ENCODE measurements around the gene ALDH1B1.

The ALDH1B1 gene

GRCh38 chr9:38386319-38386895 lies 6.1 kb upstream of the ALDH1B1 start:
- H3K4me3 ChIP-seq (ENCODE audit: low read depth, low read length), result no peak overlapping the region
- TF ChIP-seq MAX (IDR thresholded peaks at IDR 0.05; ENCODE audit: low read depth, low read length) (no peak), CTCF (IDR thresholded peaks at IDR 0.05; ENCODE audit: low read depth, low read length) (no peak), MYC (IDR thresholded peaks at IDR 0.05; ENCODE audit: low read depth, low read length) (no peak), POLR2A (IDR thresholded peaks at IDR 0.05; ENCODE audit: extremely low read depth, insufficient read length) (no peak)
- no peak for DNase-seq (ENCODE audit: low read depth)

GRCh38 chr9:38387066-38387465 lies 5.4 kb upstream of the ALDH1B1 start:
- DNase-seq (ENCODE audit: low read depth), result no peak
- TF ChIP-seq MAX (IDR thresholded peaks at IDR 0.05; ENCODE audit: low read depth, low read length) (no peak), POLR2A (IDR thresholded peaks at IDR 0.05; ENCODE audit: extremely low read depth, insufficient read length) (no peak), CTCF (IDR thresholded peaks at IDR 0.05; ENCODE audit: low read depth, low read length) (no peak), MYC (IDR thresholded peaks at IDR 0.05; ENCODE audit: low read depth, low read length) (no peak)
- H3K4me3 ChIP-seq (ENCODE audit: low read depth, low read length), result no peak overlapping the region

GRCh38 chr9:38387751-38388150 lies 4.8 kb upstream of the ALDH1B1 start:
- TF ChIP-seq MYC (IDR thresholded peaks at IDR 0.05; ENCODE audit: low read depth, low read length) (no peak), CTCF (IDR thresholded peaks at IDR 0.05; ENCODE audit: low read depth, low read length) (no peak), MAX (IDR thresholded peaks at IDR 0.05; ENCODE audit: low read depth, low read length) (no peak), POLR2A (IDR thresholded peaks at IDR 0.05; ENCODE audit: extremely low read depth, insufficient read length) (no peak)
- DNase-seq (ENCODE audit: low read depth), result no peak
- H3K4me3 ChIP-seq (ENCODE audit: low read depth, low read length), result no peak overlapping the region

- no peak overlapping the region for H3K4me3 ChIP-seq (ENCODE audit: low read depth, low read length)
- DNase-seq (ENCODE audit: low read depth), result no peak
- TF ChIP-seq MAX (IDR thresholded peaks at IDR 0.05; ENCODE audit: low read depth, low read length), result no peak
- no peak for TF ChIP-seq MYC (IDR thresholded peaks at IDR 0.05; ENCODE audit: low read depth, low read length)
- no peak for TF ChIP-seq CTCF (IDR thresholded peaks at IDR 0.05; ENCODE audit: low read depth, low read length)
- no peak for TF ChIP-seq POLR2A (IDR thresholded peaks at IDR 0.05; ENCODE audit: extremely low read depth, insufficient read length)
Measured at GRCh38 chr9:38388283-38389223, 3.9 kb upstream of the ALDH1B1 start.

- DNase-seq (ENCODE audit: low read depth), result no peak
- no peak overlapping the region for H3K4me3 ChIP-seq (ENCODE audit: low read depth, low read length)
- no peak for TF ChIP-seq CTCF (IDR thresholded peaks at IDR 0.05; ENCODE audit: low read depth, low read length)
- no peak for TF ChIP-seq POLR2A (IDR thresholded peaks at IDR 0.05; ENCODE audit: extremely low read depth, insufficient read length)
- TF ChIP-seq MYC (IDR thresholded peaks at IDR 0.05; ENCODE audit: low read depth, low read length), result no peak
- TF ChIP-seq MAX (IDR thresholded peaks at IDR 0.05; ENCODE audit: low read depth, low read length), result no peak
Measured at GRCh38 chr9:38389313-38389712, 3.2 kb upstream of the ALDH1B1 start.
